Activated T-cell treated with anti-CD3 and anti-CD28 coated beads, Interleukin-2, amount 50 U/mL, for 72 hours (primary cell): ENCODE data around the gene ANO1. TPM values are rescaled to one million over a fixed set of nuclear protein-coding genes. Genes with fewer than 3 reads are reported as not detected.

ENCODE experiments used
- ATAC-seq, 2 donors: fragments of 150-1000 bp; cut with Tn5 transposase; replicated peaks in 1 of 2; 2 replicates each; pipeline ENCODE4 v1.10.0; 2021; ENCODE audit warnings: moderate library complexity in 2 of 2, mild to moderate bottlenecking in 1 of 2
- DNase-seq, 2 donors: peaks; one replicate each; pipeline ENCODE4 v3.0.0; 2021 to 2022; ENCODE audit warnings: mixed read lengths in 1 of 2
- H3K27ac Mint-ChIP-seq: one replicate; pipeline ENCODE4 v1.8.0; 2022; ENCODE audit warnings: mild to moderate bottlenecking, moderate library complexity, mixed read lengths
- H3K27me3 Mint-ChIP-seq: one replicate; pipeline ENCODE4 v1.8.0; 2022; ENCODE audit warnings: low read depth, mixed read lengths
- H3K36me3 Mint-ChIP-seq, 2 donors: one replicate each; pipeline ENCODE4 v1.8.0; 2022; ENCODE audit warnings: mixed read lengths in 2 of 2, mild to moderate bottlenecking in 1 of 2; ENCODE audit not compliant: insufficient read depth in 2 of 2
- H3K4me1 Mint-ChIP-seq: one replicate; pipeline ENCODE4 v1.8.0; 2022; ENCODE audit warnings: low read depth, mixed read lengths
- H3K4me3 Mint-ChIP-seq, 2 donors: one replicate each; pipeline ENCODE4 v1.8.0; 2022; ENCODE audit warnings: mild to moderate bottlenecking in 2 of 2, mixed read lengths in 2 of 2, moderate library complexity in 2 of 2
- H3K9me3 Mint-ChIP-seq, 2 donors: one replicate each; pipeline ENCODE4 v1.8.0; 2022; ENCODE audit warnings: mixed read lengths in 2 of 2
- total RNA-seq, 2 donors: library from RNA; stranded (reverse); gene quantifications; one replicate each; pipeline ENCODE4 v1.2.3, GENCODE V29; 2022

Gene ANO1
- total RNA-seq, 2 donors from 2014 or later, result not detected

DNA sequence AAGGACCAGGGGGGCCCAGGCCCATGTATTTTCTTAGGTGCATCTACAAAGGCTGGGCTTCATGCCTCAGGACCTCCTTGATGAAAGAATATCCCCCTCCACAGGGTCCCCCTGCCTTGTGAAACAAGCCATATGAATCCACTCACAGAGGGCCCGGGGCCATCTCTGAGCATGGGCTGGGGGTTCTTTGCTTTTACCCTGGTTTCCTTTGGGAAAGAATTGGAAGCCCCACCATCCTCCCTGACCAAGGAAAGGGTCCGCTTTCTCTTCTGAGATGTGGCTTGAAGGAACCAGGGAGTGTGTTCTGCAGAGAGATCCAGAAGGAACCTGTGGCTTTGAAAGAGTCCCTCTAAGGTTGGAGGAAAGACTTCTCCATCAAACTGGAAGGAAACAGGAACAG is 9.2 kb upstream of the ANO1 start:
- H3K4me3 Mint-ChIP-seq, result no peak overlapping the region
- no peak overlapping the region for H3K27ac Mint-ChIP-seq
- peaks cover 63% of the 10 kb centered on the region for H3K27me3 Mint-ChIP-seq
- peaks cover 9% of the 10 kb centered on the region for H3K4me1 Mint-ChIP-seq
- no peak for ATAC-seq
- H3K9me3 Mint-ChIP-seq, result no peaks in the 10 kb centered on the region
- no peaks in the 10 kb centered on the region for H3K36me3 Mint-ChIP-seq
- DNase-seq, result no peak

DNA sequence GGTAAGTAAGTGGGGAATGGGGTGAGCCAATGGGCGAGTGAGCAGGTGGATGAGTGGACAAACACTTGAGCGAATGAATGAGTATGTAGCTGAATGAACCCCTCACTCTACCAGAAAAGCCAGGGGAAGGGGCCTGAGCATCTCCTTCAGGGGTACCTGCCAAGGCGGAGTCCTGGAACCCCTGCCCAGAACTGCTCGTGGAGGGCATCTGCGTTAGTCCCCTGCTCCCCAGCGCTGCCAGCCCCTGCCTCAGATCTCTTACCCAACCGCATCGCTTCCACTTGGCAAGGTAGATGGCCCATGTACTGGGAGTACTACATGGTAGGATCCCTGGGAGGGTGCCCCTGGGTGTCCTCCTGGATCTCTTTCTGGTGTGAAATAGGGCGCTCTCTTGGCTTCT is 7.4 kb upstream of the ANO1 start:
- H3K36me3 Mint-ChIP-seq, result no peaks in the 10 kb centered on the region
- no peak for DNase-seq

DNA sequence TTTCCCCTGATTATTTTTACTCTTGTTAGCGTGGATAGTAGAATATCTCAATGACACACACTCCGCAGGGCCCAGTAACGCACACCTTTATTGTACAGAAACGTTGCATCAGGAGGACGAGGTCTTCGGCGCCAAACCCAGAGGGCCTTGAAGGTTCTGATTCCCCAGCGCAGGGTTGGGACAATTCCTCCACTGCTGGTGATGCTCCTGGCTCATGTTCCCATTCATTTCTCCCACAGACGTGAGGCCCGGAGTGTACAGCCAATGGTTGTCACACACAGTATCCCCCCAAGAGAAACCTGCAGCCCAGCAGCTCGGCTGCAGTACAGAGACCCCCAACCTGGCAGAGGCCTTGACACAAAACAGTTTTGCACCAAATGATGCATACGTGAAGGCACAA is 6.1 kb upstream of the ANO1 start:
- peaks cover 13% of the 10 kb centered on the region for H3K4me1 Mint-ChIP-seq
- no peak overlapping the region for H3K27ac Mint-ChIP-seq
- H3K27me3 Mint-ChIP-seq, result peaks cover 74% of the 10 kb centered on the region
- H3K36me3 Mint-ChIP-seq, result no peaks in the 10 kb centered on the region
- ATAC-seq (no peak), DNase-seq (no peak)
- H3K9me3 Mint-ChIP-seq, result no peaks in the 10 kb centered on the region
- no peak overlapping the region for H3K4me3 Mint-ChIP-seq

More for the DNA sequence above, 7.4 kb upstream of the ANO1 start:
- Mint-ChIP-seq H3K27me3 (peaks cover 74% of the 10 kb centered on the region), H3K27ac (no peak overlapping the region), H3K4me3 (no peak overlapping the region), H3K4me1 (peaks cover 13% of the 10 kb centered on the region), H3K9me3 (no peaks in the 10 kb centered on the region)
- no peak for ATAC-seq

DNA sequence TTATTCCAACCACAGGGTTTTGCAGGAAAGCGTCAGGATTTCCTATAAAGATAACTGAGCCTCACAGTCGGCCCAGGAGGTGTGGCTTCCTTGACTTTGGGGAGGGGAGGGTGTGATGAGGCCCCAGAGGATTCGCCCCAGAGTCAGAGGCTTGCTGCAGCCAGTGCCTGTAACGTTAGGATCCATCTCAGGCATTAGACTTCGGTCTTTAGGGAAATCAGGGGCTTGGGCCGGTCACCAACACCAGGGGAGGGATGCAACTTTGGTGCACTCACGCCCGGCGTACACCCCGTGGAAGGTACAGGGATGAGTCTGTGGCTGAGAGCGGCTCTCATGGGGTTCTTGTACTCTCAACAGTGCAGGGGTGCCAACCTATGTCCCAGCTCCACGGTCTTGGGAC is 5.7 kb upstream of the ANO1 start:
- H3K4me1 Mint-ChIP-seq, result peaks cover 13% of the 10 kb centered on the region
- peaks cover 78% of the 10 kb centered on the region for H3K27me3 Mint-ChIP-seq
- DNase-seq (no peak), ATAC-seq (no peak)
- H3K4me3 Mint-ChIP-seq, result no peak overlapping the region
- no peak overlapping the region for H3K27ac Mint-ChIP-seq
- no peaks in the 10 kb centered on the region for H3K9me3 Mint-ChIP-seq
- H3K36me3 Mint-ChIP-seq, result no peaks in the 10 kb centered on the region

DNA sequence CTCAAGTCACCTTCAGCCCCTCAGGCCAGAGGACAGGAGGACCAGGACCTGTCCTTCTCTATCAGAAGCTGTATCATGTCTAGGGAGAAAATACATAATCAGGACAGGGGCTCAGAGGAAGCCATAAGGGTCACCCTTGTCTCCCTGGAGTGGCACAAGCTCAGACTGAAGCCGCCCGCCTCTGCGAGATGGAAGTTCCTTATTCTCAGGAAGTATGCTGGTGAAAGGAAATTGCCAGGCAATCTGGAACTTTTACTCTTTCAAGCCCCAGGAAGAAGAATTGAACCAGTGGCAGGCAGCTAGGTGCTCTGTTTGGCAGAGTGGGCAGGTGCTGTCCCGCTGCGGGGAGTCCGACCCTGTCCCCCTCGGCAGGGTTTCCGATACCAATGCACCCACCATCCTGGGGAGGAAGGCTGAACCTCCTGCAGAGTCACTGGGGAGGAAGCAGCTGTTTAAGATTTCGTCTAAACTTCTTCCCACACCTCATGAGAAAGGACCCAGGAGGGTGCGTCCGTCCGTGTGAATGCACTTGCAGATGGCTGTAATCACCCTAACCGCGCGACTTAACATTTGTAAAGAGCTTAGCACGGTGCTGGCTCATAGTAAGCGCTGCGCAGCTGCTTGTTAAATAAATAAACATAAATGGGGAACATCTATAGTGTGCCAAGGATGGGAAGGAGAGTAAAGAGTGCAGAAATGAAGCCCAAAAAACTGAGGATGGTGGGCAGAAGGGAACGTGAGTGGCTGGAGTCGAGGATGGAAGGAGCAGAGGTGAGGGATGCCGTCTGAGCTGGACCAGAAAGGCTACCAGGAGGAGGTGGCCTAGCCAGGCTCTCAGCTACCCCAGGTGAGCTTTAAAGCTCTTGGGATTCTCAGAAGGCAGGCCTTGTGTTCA is 5.0 kb upstream of the ANO1 start:
- H3K4me3 Mint-ChIP-seq, result no peak overlapping the region
- no peak for DNase-seq
- no peaks in the 10 kb centered on the region for H3K9me3 Mint-ChIP-seq
- H3K27ac Mint-ChIP-seq, result no peak overlapping the region
- no peaks in the 10 kb centered on the region for H3K36me3 Mint-ChIP-seq
- H3K27me3 Mint-ChIP-seq, result peaks cover 74% of the 10 kb centered on the region
- no peak for ATAC-seq
- H3K4me1 Mint-ChIP-seq, result peaks cover 13% of the 10 kb centered on the region

DNA sequence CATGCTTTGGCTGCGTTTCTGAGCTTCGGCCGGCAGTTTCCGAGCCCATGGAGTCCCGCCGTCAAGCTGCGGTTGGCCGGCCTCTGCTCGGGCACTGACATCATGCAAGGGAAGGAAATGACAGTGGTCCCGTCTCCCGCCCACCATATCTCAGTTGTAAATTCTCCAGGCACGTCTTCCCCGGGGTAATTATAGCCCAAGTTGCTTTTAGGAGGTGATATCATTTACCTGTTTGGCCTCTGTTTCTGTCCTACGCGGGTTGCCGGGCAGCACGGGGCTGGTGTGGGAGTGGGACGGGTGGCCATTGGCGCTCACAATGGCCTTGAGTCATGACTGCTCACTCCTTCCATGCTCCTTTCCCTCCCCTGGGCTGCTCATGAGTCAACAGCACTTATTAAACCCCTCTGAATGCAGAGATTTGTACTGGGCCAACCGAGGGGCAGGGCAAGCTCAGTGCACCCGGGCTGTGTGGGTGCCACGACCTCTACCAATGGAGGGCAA is 4.2 kb upstream of the ANO1 start:
- H3K4me3 Mint-ChIP-seq, result no peak overlapping the region
- no peak for ATAC-seq

DNA sequence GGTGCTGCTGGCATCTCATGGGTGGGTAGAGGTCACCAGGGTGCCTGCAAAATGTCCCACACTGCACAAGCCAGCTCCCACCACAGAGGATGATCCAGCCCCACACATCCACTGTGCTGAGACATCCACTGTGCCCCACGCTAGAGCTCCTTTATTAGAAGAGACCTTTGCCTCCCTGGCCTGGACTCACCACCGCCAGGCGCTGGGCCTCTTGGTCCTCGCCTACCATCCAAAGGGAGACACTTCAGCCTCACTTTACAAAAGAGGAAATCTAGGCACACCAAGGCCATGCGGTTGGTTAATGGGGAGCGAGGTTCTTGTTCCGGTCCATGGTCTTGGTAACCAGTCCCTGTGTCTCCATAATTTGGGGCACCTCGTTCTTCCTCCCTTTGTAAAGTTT is 3.4 kb upstream of the ANO1 start:
- H3K27me3 Mint-ChIP-seq, result peaks cover 73% of the 10 kb centered on the region
- no peaks in the 10 kb centered on the region for H3K36me3 Mint-ChIP-seq
- no peak for DNase-seq
- H3K4me3 Mint-ChIP-seq, result no peak overlapping the region
- H3K9me3 Mint-ChIP-seq, result no peaks in the 10 kb centered on the region
- no peak for ATAC-seq
- peaks cover 13% of the 10 kb centered on the region for H3K4me1 Mint-ChIP-seq
- no peak overlapping the region for H3K27ac Mint-ChIP-seq

More for the DNA sequence above, 4.2 kb upstream of the ANO1 start:
- Mint-ChIP-seq H3K27ac (no peak overlapping the region), H3K9me3 (no peaks in the 10 kb centered on the region), H3K4me1 (peaks cover 13% of the 10 kb centered on the region), H3K27me3 (peaks cover 69% of the 10 kb centered on the region), H3K36me3 (no peaks in the 10 kb centered on the region)
- no peak for DNase-seq

DNA sequence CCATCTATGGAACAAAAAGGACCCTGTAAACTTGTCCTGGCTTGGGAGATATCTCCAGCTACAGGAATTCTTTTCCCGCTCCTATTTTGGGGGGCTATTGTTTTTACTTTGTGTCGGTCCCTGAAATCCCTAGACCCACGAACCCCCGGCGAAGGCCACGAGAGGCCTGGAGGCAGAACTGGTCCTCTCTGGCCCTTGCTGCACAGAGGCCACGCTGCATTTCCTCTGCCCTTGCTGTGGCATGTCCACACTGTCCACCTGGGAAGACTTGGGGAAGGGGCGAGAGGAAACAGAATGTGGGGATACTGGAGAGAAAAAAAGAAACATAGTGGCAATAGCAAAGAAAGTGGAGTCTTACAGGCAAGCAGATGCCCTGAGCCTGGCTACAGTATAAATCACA is 2.3 kb upstream of the ANO1 start:
- H3K27me3 Mint-ChIP-seq, result peaks cover 66% of the 10 kb centered on the region
- ATAC-seq (no peak), DNase-seq (no peak)
- H3K4me1 Mint-ChIP-seq, result peaks cover 13% of the 10 kb centered on the region
- H3K9me3 Mint-ChIP-seq, result no peaks in the 10 kb centered on the region
- no peaks in the 10 kb centered on the region for H3K36me3 Mint-ChIP-seq
- no peak overlapping the region for H3K4me3 Mint-ChIP-seq
- no peak overlapping the region for H3K27ac Mint-ChIP-seq

DNA sequence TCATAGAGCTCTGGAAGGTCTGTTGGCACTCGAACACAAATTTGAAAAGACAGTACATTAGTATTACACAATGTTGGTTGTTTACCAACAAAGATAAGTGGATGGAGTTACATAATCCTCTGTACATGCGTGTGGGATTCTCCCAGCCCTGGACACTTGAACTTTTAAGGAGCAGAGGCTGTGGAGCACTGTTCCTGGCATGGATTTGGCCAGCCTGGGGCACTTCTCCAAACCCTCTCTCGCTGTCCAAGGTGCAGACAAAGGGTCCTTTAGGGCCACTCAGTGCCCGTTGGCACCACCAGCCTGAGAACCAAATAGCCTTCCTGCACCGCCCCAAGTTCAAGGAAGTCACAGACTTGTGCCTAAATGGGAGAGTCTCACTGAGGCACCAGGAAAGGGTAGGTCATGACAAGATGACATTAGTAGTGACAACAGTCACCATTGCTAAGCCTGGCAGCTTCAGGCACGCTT is 1.6 kb upstream of the ANO1 start:
- Mint-ChIP-seq H3K36me3 (no peaks in the 10 kb centered on the region), H3K27me3 (peaks cover 62% of the 10 kb centered on the region), H3K4me3 (no peak overlapping the region), H3K27ac (no peak overlapping the region), H3K4me1 (peaks cover 13% of the 10 kb centered on the region), H3K9me3 (no peaks in the 10 kb centered on the region)
- DNase-seq (no peak), ATAC-seq (no peak)

DNA sequence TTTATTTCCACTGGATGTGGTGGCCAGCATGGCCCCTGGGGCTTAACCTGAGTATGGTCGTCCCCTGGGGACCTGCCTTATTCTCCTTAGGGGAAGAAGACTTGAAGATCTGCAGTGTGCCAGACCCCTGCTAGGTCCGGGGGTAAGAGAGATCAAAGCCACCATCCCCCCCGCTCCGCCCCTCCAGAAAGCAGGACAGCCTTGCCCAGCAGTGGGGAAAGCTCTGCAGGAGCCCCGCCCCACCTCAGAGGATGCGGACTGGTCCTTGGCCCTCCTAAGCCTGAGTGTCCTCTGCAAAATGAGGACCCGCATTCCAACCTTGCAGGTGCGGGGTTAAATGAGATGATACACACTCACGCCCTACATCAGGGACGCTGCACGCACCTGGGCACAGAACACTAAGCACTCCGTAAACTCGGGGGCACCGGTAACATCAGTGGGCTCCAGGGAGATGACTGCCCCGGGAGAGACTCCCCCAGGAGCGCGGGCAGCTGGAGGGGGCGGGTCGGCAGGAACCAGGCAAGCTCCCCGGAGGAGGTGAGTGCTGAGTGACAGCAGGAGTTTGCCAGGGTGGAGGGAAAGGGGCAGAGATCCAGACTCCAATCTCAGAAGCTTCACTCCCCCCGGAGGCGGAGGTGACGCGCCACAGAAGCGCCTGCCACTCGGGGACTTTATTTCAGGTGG is 564 bp upstream of the ANO1 start:
- no peak for DNase-seq
- no peaks in the 10 kb centered on the region for H3K9me3 Mint-ChIP-seq
- H3K36me3 Mint-ChIP-seq, result no peaks in the 10 kb centered on the region
- no peak overlapping the region for H3K4me3 Mint-ChIP-seq
- H3K27ac Mint-ChIP-seq, result no peak overlapping the region
- H3K4me1 Mint-ChIP-seq, result peaks cover 13% of the 10 kb centered on the region
- ATAC-seq, result no peak
- H3K27me3 Mint-ChIP-seq, result peaks cover 52% of the 10 kb centered on the region

DNA sequence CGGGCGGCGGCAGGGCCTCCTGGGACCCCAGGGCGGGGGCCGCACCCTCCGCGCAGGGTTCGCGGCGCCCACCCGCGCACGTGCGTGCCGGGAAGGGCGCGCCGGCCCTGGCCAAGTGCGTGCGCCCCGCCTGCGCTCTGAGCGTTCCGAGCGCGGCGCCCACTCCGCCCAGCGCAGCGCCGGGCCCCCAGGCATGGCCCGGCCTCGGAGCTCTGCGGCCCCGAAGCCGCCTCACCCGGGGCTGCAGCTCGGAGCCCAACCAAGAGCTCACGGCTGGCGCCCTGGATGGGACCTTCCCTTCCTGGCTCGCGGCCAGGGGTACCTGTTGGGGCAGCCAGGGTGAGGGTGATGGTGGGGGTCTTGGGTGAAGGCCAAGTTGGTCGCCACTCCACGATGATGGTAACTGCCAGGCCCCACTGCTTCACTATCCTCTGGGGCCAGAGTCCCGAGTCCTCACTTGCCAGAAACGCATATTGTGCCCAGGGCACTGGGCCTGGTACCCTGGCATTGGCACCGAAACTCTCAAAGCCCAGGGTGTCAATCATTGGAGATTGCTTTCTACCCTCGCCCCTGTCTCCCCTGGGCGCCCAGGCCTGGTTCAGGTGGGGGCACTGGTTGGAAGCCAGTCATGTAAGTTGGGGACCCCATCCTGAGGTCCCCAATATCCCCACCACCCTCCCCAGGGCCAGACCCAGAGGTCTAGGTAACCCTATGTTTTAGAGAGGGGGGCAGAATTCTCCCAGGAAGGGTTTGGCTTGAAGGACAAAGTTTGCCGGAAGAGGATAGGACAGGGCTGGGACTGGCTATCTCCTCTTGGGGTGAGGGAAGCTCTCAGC is 882 bp downstream of the ANO1 start:
- Mint-ChIP-seq H3K27ac (no peak overlapping the region), H3K27me3 (peaks cover 37% of the 10 kb centered on the region), H3K36me3 (no peaks in the 10 kb centered on the region), H3K9me3 (no peaks in the 10 kb centered on the region), H3K4me1 (peaks cover 4% of the 10 kb centered on the region), H3K4me3 (no peak overlapping the region)
- DNase-seq (no peak), ATAC-seq (no peak)

DNA sequence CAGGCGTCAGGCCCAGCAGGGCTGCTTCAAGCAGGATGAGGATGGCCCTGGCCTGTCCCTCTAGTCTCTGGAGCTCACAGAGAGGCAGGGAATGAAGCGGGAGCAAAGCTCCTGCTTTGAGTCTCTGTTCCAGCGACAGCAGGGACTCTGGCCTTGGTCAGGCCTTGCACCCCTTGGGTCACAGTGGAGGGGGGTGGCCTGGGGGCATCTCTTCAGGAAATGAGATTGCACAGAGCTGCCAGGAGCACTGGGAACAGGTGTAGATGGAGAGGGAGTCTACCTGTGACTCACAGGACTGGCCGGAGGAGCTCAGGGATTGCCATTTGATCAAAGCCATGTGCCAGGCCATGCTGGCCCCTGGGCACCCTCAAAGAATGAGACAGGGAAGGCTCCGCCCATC is 1.6 kb downstream of the ANO1 start:
- Mint-ChIP-seq H3K9me3 (no peaks in the 10 kb centered on the region), H3K36me3 (no peaks in the 10 kb centered on the region), H3K4me3 (no peak overlapping the region), H3K27ac (no peak overlapping the region), H3K4me1 (no peaks in the 10 kb centered on the region), H3K27me3 (peaks cover 30% of the 10 kb centered on the region)
- no peak for DNase-seq
- ATAC-seq, result no peak

DNA sequence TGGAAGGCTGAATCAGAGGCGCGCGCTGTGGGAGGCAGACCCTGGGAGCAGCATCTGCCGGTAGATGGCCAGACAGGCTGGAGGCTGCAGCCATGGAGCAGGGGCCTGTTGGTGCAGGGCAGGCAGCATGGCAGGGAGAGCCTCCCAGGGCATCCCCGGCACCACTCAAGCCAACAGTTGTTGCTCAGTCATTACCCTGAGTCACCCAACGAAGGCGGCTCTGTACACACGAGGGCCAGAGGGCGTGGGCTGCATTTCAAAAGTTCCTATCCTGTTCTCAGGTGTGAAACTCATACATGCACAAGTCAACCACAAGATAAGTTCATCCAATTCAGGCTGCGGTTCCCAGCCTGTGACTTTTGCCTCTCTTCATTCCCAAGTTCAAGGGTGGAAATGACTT is 2.6 kb downstream of the ANO1 start:
- Mint-ChIP-seq H3K27ac (no peak overlapping the region), H3K36me3 (no peaks in the 10 kb centered on the region), H3K4me3 (no peak overlapping the region), H3K9me3 (no peaks in the 10 kb centered on the region), H3K27me3 (peaks cover 21% of the 10 kb centered on the region), H3K4me1 (no peaks in the 10 kb centered on the region)
- ATAC-seq (no peak), DNase-seq (no peak)
